PC-3 (cell line): Measurements from ENCODE around the gene PLD1. TPM values are rescaled to one million over a fixed set of nuclear protein-coding genes. Genes with fewer than 3 reads are reported as not detected.

Source experiments
- ATAC-seq: fragments of 200-7000 bp; cut with Tn5 transposase; 2 replicates; pipeline ENCODE4 v1.9.1; 2020; ENCODE audit warnings: mild to moderate bottlenecking, moderate library complexity
- BruUV-seq: library from RNA; stranded (reverse); fragments of 400-500 nt; replicated peaks from 2 replicates; lab custom pipeline; 2021; lab: Mats Ljungman, UMichigan
- CTCF ChIA-PET: fragments of 300-600 bp; sonication (Branson Sonifier 250); formaldehyde crosslinking; loops from one replicate; lab custom pipeline; 2022; ENCODE audit warnings: antibody characterized with exemption; lab: Charles Lee
- POLR2A ChIA-PET: fragments of 300-600 bp; sonication (Branson Sonifier 250); formaldehyde crosslinking; loops from one replicate; lab custom pipeline; 2022; ENCODE audit warnings: antibody characterized with exemption; ENCODE audit not compliant: unreplicated experiment; lab: Charles Lee
- DNase-seq: peaks from one replicate; pipeline ENCODE4 v3.0.0-alpha.2; 2015
- H2AFZ ChIP-seq: fragments of 300-600 bp; sonication (generic); 2 replicates; pipeline ENCODE4 v1.6.0; 2016; ENCODE audit warnings: antibody characterized with exemption, low read length
- H3F3A ChIP-seq: fragments of 300-600 bp; sonication (generic); one replicate; pipeline ENCODE4 v1.6.0; 2017; ENCODE audit warnings: antibody characterized with exemption, low read length, control low read depth, mild to moderate bottlenecking; ENCODE audit not compliant: unreplicated experiment
- H3K27ac ChIP-seq: fragments of 300-600 bp; sonication (generic); 2 replicates; pipeline ENCODE4 v1.5.1; 2016; ENCODE audit warnings: mild to moderate bottlenecking, low read length
- H3K27me3 ChIP-seq: fragments of 300-600 bp; sonication (generic); 2 replicates; pipeline ENCODE4 v1.6.1; 2016; ENCODE audit warnings: low read length, mixed read lengths
- H3K36me3 ChIP-seq: fragments of 300-600 bp; sonication (generic); 2 replicates; pipeline ENCODE4 v1.6.1; 2016; ENCODE audit warnings: low read depth, mixed run types, low read length, mixed read lengths
- H3K4me1 ChIP-seq: fragments of 300-600 bp; sonication (generic); 2 replicates; pipeline ENCODE4 v1.5.1; 2016; ENCODE audit warnings: low read length; ENCODE audit not compliant: insufficient read depth
- H3K4me2 ChIP-seq: fragments of 300-600 bp; sonication (generic); 2 replicates; pipeline ENCODE4 v1.6.0; 2016; ENCODE audit warnings: low read length
- H3K4me3 ChIP-seq: fragments of 300-600 bp; sonication (generic); 2 replicates; pipeline ENCODE4 v1.5.1; 2016; ENCODE audit warnings: mild to moderate bottlenecking, low read length, mixed read lengths
- H3K79me2 ChIP-seq: fragments of 300-600 bp; sonication (generic); 2 replicates; pipeline ENCODE4 v1.6.1; 2017; ENCODE audit warnings: low read length, mixed read lengths
- H3K9ac ChIP-seq: fragments of 300-600 bp; sonication (generic); 2 replicates; pipeline ENCODE4 v1.6.0; 2016; ENCODE audit warnings: mild to moderate bottlenecking, low read length
- H3K9me2 ChIP-seq: fragments of 300-600 bp; sonication (generic); replicated peaks from 2 replicates; pipeline ENCODE4 v1.6.1; 2016; ENCODE audit warnings: mixed run types, low read length, mixed read lengths
- H3K9me3 ChIP-seq: fragments of 300-600 bp; sonication (generic); 2 replicates; pipeline ENCODE4 v1.6.1; 2016; ENCODE audit warnings: low read length, mixed read lengths
- H4K20me1 ChIP-seq: fragments of 300-600 bp; sonication (generic); 2 replicates; pipeline ENCODE4 v1.6.1; 2016; ENCODE audit warnings: low read length, mixed read lengths
- EZH2 ChIP-seq: fragments of 300-600 bp; sonication (generic); IDR thresholded peaks from one replicate; pipeline ENCODE4 v1.6.1; 2017; ENCODE audit warnings: antibody characterized with exemption, mild to moderate bottlenecking, low read length; ENCODE audit not compliant: unreplicated experiment
- EZH2phosphoT487 ChIP-seq: fragments of 300-600 bp; sonication (generic); IDR thresholded peaks from 2 replicates; pipeline ENCODE4 v1.6.1; 2018; ENCODE audit warnings: mild to moderate bottlenecking, antibody characterized with exemption, low read length, borderline replicate concordance
- intact Hi-C: fragments of 100-400 bp; cut with micrococcal nuclease; formaldehyde crosslinking; loops from 2 replicates; pipeline ENCODE4 v1.9.0; 2023
- total RNA-seq: library from RNA; depleted of rRNA; stranded (reverse); fragments of >200 nt; gene quantifications from 2 replicates; pipeline ENCODE4 v1.2.3, GENCODE V29; 2014
- TF ChIP-seq, protein P1 (sequence below): fragments of 300-600 bp; sonication (generic); conservative IDR thresholded peaks from 2 replicates; pipeline ENCODE4 v1.5.1; 2017; ENCODE audit warnings: antibody characterized with exemption, low read depth, mild to moderate bottlenecking, low read length

PLD1 gene
- total RNA-seq, 1 experiment from 2014 or later = 7.3 TPM

- H3K4me2 ChIP-seq = no peak overlapping the region
- ChIA-PET CTCF (interaction anchor here (0.6 to 2.3 kb wide), 4 partner anchors 23 to 159 kb away, joined by 3 to 40 read pairs (median 4); partner anchors contain the start of gene PLD1), POLR2A (interaction anchor here (1.1 kb wide), 1 partner anchor 62 kb away, joined by 5 read pairs; no protein-coding TSS in a partner anchor)
- BruUV-seq = no TSS peak
- ATAC-seq = no peak
- no peaks in the 10 kb centered on the region for H3K36me3 ChIP-seq
- intact Hi-C loops = loop anchor here (5.0 kb wide), 3 partner anchors 209 to 871 kb away; no protein-coding TSS in a partner anchor
- H3F3A ChIP-seq = no peaks in the 10 kb centered on the region
- no peak overlapping the region for H2AFZ ChIP-seq
- H3K27me3 ChIP-seq = no peaks in the 10 kb centered on the region
- H3K79me2 ChIP-seq = no peaks in the 10 kb centered on the region
- no peaks in the 10 kb centered on the region for H3K9me2 ChIP-seq
- H3K9ac ChIP-seq = peak overlapping the region; percentile 37
- H4K20me1 ChIP-seq = no peaks in the 10 kb centered on the region
- TF ChIP-seq EZH2 (no peak), EZH2phosphoT487 (no peak)
- TF ChIP-seq, protein P1, sequence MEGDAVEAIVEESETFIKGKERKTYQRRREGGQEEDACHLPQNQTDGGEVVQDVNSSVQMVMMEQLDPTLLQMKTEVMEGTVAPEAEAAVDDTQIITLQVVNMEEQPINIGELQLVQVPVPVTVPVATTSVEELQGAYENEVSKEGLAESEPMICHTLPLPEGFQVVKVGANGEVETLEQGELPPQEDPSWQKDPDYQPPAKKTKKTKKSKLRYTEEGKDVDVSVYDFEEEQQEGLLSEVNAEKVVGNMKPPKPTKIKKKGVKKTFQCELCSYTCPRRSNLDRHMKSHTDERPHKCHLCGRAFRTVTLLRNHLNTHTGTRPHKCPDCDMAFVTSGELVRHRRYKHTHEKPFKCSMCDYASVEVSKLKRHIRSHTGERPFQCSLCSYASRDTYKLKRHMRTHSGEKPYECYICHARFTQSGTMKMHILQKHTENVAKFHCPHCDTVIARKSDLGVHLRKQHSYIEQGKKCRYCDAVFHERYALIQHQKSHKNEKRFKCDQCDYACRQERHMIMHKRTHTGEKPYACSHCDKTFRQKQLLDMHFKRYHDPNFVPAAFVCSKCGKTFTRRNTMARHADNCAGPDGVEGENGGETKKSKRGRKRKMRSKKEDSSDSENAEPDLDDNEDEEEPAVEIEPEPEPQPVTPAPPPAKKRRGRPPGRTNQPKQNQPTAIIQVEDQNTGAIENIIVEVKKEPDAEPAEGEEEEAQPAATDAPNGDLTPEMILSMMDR = no peak
- peak overlapping the region; percentile 66 for H3K27ac ChIP-seq
- no peak overlapping the region for H3K4me3 ChIP-seq
- H3K9me3 ChIP-seq = no peaks in the 10 kb centered on the region
- peaks cover 38% of the 10 kb centered on the region for H3K4me1 ChIP-seq
- no peak for DNase-seq
Observed at GRCh38 chr3:171832989-171833388, 22.7 kb upstream of the PLD1 start.

- 0 out of 2 replicates have a peak overlapping the region, but pooled peaks have one; percentile 0 for H3K27ac ChIP-seq
- peak; percentile 45 for DNase-seq
- no peaks in the 10 kb centered on the region for H3K27me3 ChIP-seq
- intact Hi-C loops = loop anchor here (5.0 kb wide), 3 partner anchors 210 to 870 kb away; no protein-coding TSS in a partner anchor
- no peaks in the 10 kb centered on the region for H3F3A ChIP-seq
- no peak for ATAC-seq
- H3K4me3 ChIP-seq = no peak overlapping the region
- H2AFZ ChIP-seq = no peak overlapping the region
- no peaks in the 10 kb centered on the region for H3K79me2 ChIP-seq
- no peak overlapping the region for H3K9ac ChIP-seq
- no peaks in the 10 kb centered on the region for H3K36me3 ChIP-seq
- no peak overlapping the region for H3K4me2 ChIP-seq
- no peaks in the 10 kb centered on the region for H3K9me3 ChIP-seq
- peaks cover 38% of the 10 kb centered on the region for H3K4me1 ChIP-seq
- no peaks in the 10 kb centered on the region for H4K20me1 ChIP-seq
- CTCF ChIA-PET = no interaction called here
- TF ChIP-seq EZH2phosphoT487 = no peak
- TF ChIP-seq, protein P1 = no peak
- no TSS peak for BruUV-seq
- no peaks in the 10 kb centered on the region for H3K9me2 ChIP-seq
- POLR2A ChIA-PET = no interaction called here
Observed at GRCh38 chr3:171831936-171832335, 21.7 kb upstream of the PLD1 start.

DNA sequence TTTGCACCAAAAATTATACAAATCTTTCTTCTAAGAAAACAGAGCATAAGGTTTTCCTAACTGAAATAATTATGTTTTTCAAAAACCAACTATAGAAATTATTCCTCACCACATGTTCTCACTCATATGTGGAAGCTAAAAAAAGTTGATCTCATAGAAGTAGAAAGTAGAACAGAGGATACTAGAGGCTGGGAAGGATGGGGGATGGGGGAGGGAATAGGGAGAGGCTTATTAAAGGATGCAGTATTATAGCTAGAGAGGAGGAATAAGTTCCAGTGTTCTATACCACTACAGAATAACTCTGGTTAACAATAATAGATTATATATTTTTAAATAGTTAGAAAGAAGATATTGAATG lies 20.2 kb upstream of the PLD1 start:
- H3K4me2 ChIP-seq = peak overlapping the region; percentile 5; the same call in 1 of the 2 replicates
- ChIA-PET CTCF (interaction anchor here (0.6 to 1.8 kb wide), 2 partner anchors 42 to 58 kb away, joined by 5 to 19 read pairs; no protein-coding TSS in a partner anchor), POLR2A (interaction anchor here (0.6 kb wide), 1 partner anchor 646 kb away, joined by 5 read pairs; no protein-coding TSS in a partner anchor)
- no peaks in the 10 kb centered on the region for H4K20me1 ChIP-seq
- peak overlapping the region; percentile 33; the same call in 1 of the 2 replicates for H3K27ac ChIP-seq
- peaks cover 40% of the 10 kb centered on the region for H3K4me1 ChIP-seq
- no peaks in the 10 kb centered on the region for H3K27me3 ChIP-seq
- H3F3A ChIP-seq = no peaks in the 10 kb centered on the region
- H3K79me2 ChIP-seq = no peaks in the 10 kb centered on the region
- ATAC-seq (no peak), DNase-seq (no peak)
- H3K4me3 ChIP-seq = no peak overlapping the region
- H3K9ac ChIP-seq = peak overlapping the region; percentile 13
- BruUV-seq = no TSS peak
- no peaks in the 10 kb centered on the region for H3K9me3 ChIP-seq
- H2AFZ ChIP-seq = peak overlapping the region; percentile 18; the same call in 1 of the 2 replicates
- intact Hi-C loops = loop anchor here (1.0 to 5.0 kb wide), 4 partner anchors 126 to 868 kb away; no protein-coding TSS in a partner anchor
- H3K9me2 ChIP-seq = no peaks in the 10 kb centered on the region
- H3K36me3 ChIP-seq = no peaks in the 10 kb centered on the region
- TF ChIP-seq, protein P1 = no peak
- no peak for TF ChIP-seq EZH2phosphoT487
- TF ChIP-seq EZH2 = no peak
